Pancreas (tissue), 10 donors: ENCODE data around the gene LRFN3. TPM values are rescaled to one million over a fixed set of nuclear protein-coding genes. Genes with fewer than 3 reads are reported as not detected.

Source experiments
- ATAC-seq, 4 donors: fragments of 200-7000 bp; cut with Tn5 transposase; one replicate each; pipeline versions ENCODE4 v1.8.0 to v1.9.1; 2020; ENCODE audit warnings: mild to moderate bottlenecking in 4 of 4, moderate library complexity in 4 of 4
- DNase-seq, 6 donors: peaks; one replicate each; pipeline ENCODE4 v3.0.0-alpha.2; 2020
- FAIRE-seq: peaks from 2 replicates; lab custom pipeline; 2012; peaks lifted over from hg19 to GRCh38; lab: Jason Lieb, UNC
- H3K27ac ChIP-seq, 4 donors: fragments of 200-600 bp; sonication (generic); 1 replicate in 3 of 4; 2 replicates in 1 of 4; pipeline versions ENCODE4 v1.5.0 to v1.8.0; 2020
- H3K27me3 ChIP-seq, 4 donors: fragments of 200-600 bp; one replicate each; pipeline ENCODE4 v1.8.0; 2021
- H3K36me3 ChIP-seq, 3 donors: fragments of 200-600 bp; sonication (generic) in 1 of 3; one replicate each; pipeline versions ENCODE4 v1.5.0 to v1.8.0; 2020 to 2021
- H3K4me1 ChIP-seq, 3 donors: fragments of 200-600 bp; one replicate each; pipeline ENCODE4 v1.8.0; 2021
- H3K4me3 ChIP-seq, 4 donors: fragments of 200-600 bp; sonication (generic) in 2 of 4; one replicate each; pipeline versions ENCODE4 v1.5.0 to v1.8.0; 2020 to 2021
- H3K9me3 ChIP-seq, 4 donors: fragments of 200-600 bp; one replicate each; pipeline ENCODE4 v1.8.0; 2021
- WGBS, 2 donors: extraction: QIAGEN DNeasy Blood & Tissue Kit; methylation state at CpG; one replicate each; pipeline ENCODE4 v1.1.7; 2013; 5-methylcytosine and 5-hydroxymethylcytosine counted together
- intact Hi-C, 3 donors: fragments of 100-400 bp; cut with DNase I; formaldehyde crosslinking; loops; one replicate each; pipeline versions ENCODE4 v1.11.1 to v1.14.2; 2022
- polyA plus RNA-seq, 2 donors: library from polyadenylated mRNA; stranded (reverse); fragments of 200-250 nt; gene quantifications; one replicate each; pipeline ENCODE4 v1.2.3, GENCODE V29; 2013
- total RNA-seq, 6 donors: library from RNA; stranded (reverse); fragmentation: NEBNext Ultra II Directional in 4 of 6; extraction: Animal tissue kit (Norgen Biotek cat#: 25700) in 4 of 6; gene quantifications; one replicate each; pipeline versions ENCODE4 v1.2.1 to v1.2.4, GENCODE V29; 2021 to 2023
- TF ChIP-seq, protein P1 (sequence below), 4 donors: fragments of 200-600 bp; sonication (generic) in 3 of 4; IDR thresholded peaks; one replicate each; pipeline versions ENCODE4 v1.5.0 to v1.8.0; 2021; ENCODE audit warnings: antibody characterized with exemption in 4 of 4
- donor health status: healthy with polysubstance abuse.
- donor health status: DM: no; HTN: no; CAD: no; lungs with moderate emphysema.
- donor health status: DM: no; HTN: no; CAD: no.
- donor health status: control.
- donor health status: control.
- donor health status: Bipolar disorder and iron deficiency.
- donor health status: DM: yes; HTN: yes; CAD: no.
- donor health status: DM: no; HTN: no; CAD: no.
- donor health status: DM: no; HTN: no; CAD: no.
- donor health status: DM: yes; HTN: yes; CAD: no.

The LRFN3 gene
- total and polyA plus RNA-seq, 8 donors: 4.9 to 9.8 (median 6.9) TPM

DNA sequence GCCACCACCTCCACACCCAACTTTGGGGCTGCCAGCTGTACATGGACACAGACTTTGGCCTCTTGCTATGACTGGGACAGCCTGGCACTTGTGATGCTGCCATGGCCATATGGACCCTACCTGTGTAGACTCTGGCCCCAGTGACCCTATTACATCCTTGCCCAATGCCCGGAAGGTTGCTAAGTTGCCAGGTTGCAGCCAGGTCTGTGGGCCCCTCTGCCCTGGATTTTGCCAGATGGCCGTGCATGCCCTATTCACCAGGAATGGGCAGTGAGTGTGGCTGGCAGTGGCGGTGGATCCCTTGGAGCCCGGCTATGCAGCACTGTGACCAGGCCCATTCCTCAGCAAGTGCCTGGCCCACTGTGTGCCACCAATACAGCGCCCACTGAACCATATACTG, 49.9 kb downstream of the LRFN3 start:
- 80 to 93% methylated on average over 5 of the region's 5 CpGs for WGBS, 2 donors
- no peak overlapping the region for H3K4me3 ChIP-seq
- H3K9me3 ChIP-seq: no peaks in the 10 kb centered on the region
- TF ChIP-seq, protein P1, sequence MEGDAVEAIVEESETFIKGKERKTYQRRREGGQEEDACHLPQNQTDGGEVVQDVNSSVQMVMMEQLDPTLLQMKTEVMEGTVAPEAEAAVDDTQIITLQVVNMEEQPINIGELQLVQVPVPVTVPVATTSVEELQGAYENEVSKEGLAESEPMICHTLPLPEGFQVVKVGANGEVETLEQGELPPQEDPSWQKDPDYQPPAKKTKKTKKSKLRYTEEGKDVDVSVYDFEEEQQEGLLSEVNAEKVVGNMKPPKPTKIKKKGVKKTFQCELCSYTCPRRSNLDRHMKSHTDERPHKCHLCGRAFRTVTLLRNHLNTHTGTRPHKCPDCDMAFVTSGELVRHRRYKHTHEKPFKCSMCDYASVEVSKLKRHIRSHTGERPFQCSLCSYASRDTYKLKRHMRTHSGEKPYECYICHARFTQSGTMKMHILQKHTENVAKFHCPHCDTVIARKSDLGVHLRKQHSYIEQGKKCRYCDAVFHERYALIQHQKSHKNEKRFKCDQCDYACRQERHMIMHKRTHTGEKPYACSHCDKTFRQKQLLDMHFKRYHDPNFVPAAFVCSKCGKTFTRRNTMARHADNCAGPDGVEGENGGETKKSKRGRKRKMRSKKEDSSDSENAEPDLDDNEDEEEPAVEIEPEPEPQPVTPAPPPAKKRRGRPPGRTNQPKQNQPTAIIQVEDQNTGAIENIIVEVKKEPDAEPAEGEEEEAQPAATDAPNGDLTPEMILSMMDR (IDR thresholded peaks at IDR 0.05): no peak
- H3K27me3 ChIP-seq: peaks cover 0 to 3% (median 0%) of the 10 kb centered on the region in 4 donors
- ATAC-seq (no peak), DNase-seq (no peak), FAIRE-seq (no peak)
- intact Hi-C loops: no loop called here
- H3K27ac ChIP-seq: no peak overlapping the region
- H3K4me1 ChIP-seq: no peaks in the 10 kb centered on the region
- H3K36me3 ChIP-seq: no peaks in the 10 kb centered on the region

- DNase-seq (peak in 1 of 6 donors; percentile 77), ATAC-seq (peak; percentile 67 to 86 (median 80)), FAIRE-seq (no peak)
- intact Hi-C loops: no loop called here
- TF ChIP-seq, protein P1 (IDR thresholded peaks at IDR 0.05): no peak
- no peak overlapping the region for H3K27ac ChIP-seq
- no peaks in the 10 kb centered on the region for H3K4me1 ChIP-seq
- no peaks in the 10 kb centered on the region for H3K9me3 ChIP-seq
- 8 to 10% methylated on average over 53 to 54 of the region's 54 CpGs for WGBS, 2 donors
- no peaks in the 10 kb centered on the region for H3K36me3 ChIP-seq
- H3K27me3 ChIP-seq: peaks cover 0 to 3% (median 0%) of the 10 kb centered on the region in 4 donors
- H3K4me3 ChIP-seq: peak overlapping the region in 2 of 4 donors; percentile 16 to 42
Observed at GRCh38 chr19:35986664-35987570, 50.7 kb downstream of the LRFN3 start.

DNA sequence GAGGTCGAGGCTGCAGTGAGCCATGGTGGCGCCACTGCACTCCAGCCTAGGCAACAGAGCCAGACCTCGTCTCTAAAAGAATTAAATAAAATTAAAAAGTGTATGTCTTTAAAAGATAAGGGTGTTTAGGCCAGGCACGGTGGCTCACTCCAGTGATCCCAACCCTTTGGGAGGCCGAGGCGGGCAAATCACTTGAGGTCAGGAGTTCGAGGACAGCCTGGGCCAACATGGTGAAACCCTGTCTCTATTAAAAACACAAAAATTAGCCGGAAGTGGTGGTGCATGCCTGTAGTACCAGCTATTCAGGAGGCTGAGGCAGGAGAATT, 51.4 kb downstream of the LRFN3 start:
- Histone ChIP-seq H3K36me3 (no peaks in the 10 kb centered on the region), H3K4me3 (peak overlapping the region in 2 of 4 donors; percentile 16 to 42), H3K4me1 (no peaks in the 10 kb centered on the region), H3K9me3 (no peaks in the 10 kb centered on the region), H3K27me3 (peaks cover 0 to 3% (median 0%) of the 10 kb centered on the region in 4 donors), H3K27ac (no peak overlapping the region)
- TF ChIP-seq, protein P1 (IDR thresholded peaks at IDR 0.05): no peak
- WGBS, 2 donors: 25 to 30% methylated on average over 8 of the region's 8 CpGs
- DNase-seq (no peak), ATAC-seq (no peak), FAIRE-seq (no peak)
- intact Hi-C loops: no loop called here

DNA sequence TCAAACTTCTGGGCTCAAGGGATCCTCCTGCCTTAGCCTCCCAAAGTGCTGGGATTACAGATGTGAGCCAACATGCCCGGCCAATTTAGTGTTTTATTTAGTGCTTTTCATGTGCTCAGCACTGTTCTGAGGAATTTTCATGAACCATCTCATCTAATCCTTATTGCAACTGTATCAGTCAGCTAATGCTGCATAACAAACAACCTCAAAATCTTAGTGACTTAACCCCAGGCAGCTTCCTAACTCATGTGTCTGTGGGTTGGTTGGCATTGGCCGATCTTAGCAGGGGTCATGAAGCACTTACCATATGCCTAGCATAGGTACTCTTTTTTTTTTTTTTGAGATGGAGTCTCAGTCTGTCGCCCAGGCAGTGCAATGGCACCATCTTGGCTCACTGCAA, 52.6 kb downstream of the LRFN3 start:
- Histone ChIP-seq H3K4me1 (no peaks in the 10 kb centered on the region), H3K4me3 (no peak overlapping the region), H3K27me3 (peaks cover 0 to 3% (median 0%) of the 10 kb centered on the region in 4 donors), H3K9me3 (no peaks in the 10 kb centered on the region), H3K36me3 (no peaks in the 10 kb centered on the region), H3K27ac (no peak overlapping the region)
- TF ChIP-seq, protein P1 (IDR thresholded peaks at IDR 0.05): no peak
- no peak for DNase-seq
- intact Hi-C loops: no loop called here
- ATAC-seq: no peak
- WGBS, 2 donors: 85% methylated on average over 3 of the region's 3 CpGs
- FAIRE-seq: no peak

- H3K27me3 ChIP-seq: peaks cover 0 to 3% (median 0%) of the 10 kb centered on the region in 4 donors
Observed at GRCh38 chr19:35990156-35990555, 54.0 kb downstream of the LRFN3 start.

More at GRCh38 chr19:35990156-35990555, 54.0 kb downstream of the LRFN3 start:
- H3K4me3 ChIP-seq: no peak overlapping the region
- DNase-seq: no peak
- 85 to 92% methylated on average over 4 of the region's 4 CpGs for WGBS, 2 donors
- H3K27ac ChIP-seq: no peak overlapping the region
- intact Hi-C loops: no loop called here
- ATAC-seq: no peak
- TF ChIP-seq, protein P1 (IDR thresholded peaks at IDR 0.05): no peak
- H3K9me3 ChIP-seq: no peaks in the 10 kb centered on the region
- no peaks in the 10 kb centered on the region for H3K4me1 ChIP-seq
- FAIRE-seq: no peak
- no peaks in the 10 kb centered on the region for H3K36me3 ChIP-seq
